Measurements from ENCODE around the gene ZNF778. TPM values are rescaled to one million over a fixed set of nuclear protein-coding genes. Genes with fewer than 3 reads are reported as not detected.

Gene ZNF778
- polyA plus RNA-seq, 1 of the 3 experiments (the other 2 are of a cell fraction), result 10.8 TPM

GRCh38 chr16:89209522-89210044 is 7.9 kb upstream of the ZNF778 start (continued):
- no peak for TF ChIP-seq REST (IDR thresholded peaks at IDR 0.05; ENCODE audit: low read depth, low read length)
- TF ChIP-seq NRF1 (IDR thresholded peaks at IDR 0.05; ENCODE audit: low read depth, low read length), result no peak
- TF ChIP-seq GATA2 (CRISPR knock-in tag; IDR thresholded peaks at IDR 0.05), result no peak

- H3K27me3 ChIP-seq (ENCODE audit: insufficient read depth), result peaks cover 44% of the 10 kb centered on the region
- H3K4me2 ChIP-seq, result no peak overlapping the region
- no peak for DNase-seq
- H3K4me1 ChIP-seq (ENCODE audit: control insufficient read depth in 1 of 2, insufficient read depth in 2 of 2, low read depth in 1 of 2, low read length in 1 of 2), result peaks cover 0 to 5% of the 10 kb centered on the region in 2 experiments; a peak in 1 of 4 replicates
- H2AFZ ChIP-seq (ENCODE audit: low read depth), result no peak overlapping the region
- POLR2A ChIA-PET, result no interaction called here
- H3K9ac ChIP-seq, result no peak overlapping the region
- H3K9me2 ChIP-seq, result no peaks in the 10 kb centered on the region
- no peaks in the 10 kb centered on the region for H3K9me3 ChIP-seq
- WGBS (ENCODE audit: low lambda C conversion rate), result 37% methylated on average over 11 of the region's 11 CpGs
- no peak overlapping the region for H3K4me3 ChIP-seq (ENCODE audit: low read depth in 2 of 2, low read length in 1 of 2)
- no peaks in the 10 kb centered on the region for H3K36me3 ChIP-seq (replicated peaks in 1 of 2; ENCODE audit: control insufficient read depth in 1 of 2, insufficient read depth in 2 of 2, low read length in 1 of 2)
- no peak overlapping the region for H3K27ac ChIP-seq (ENCODE audit: low read depth in 2 of 2, low read length in 1 of 2)
- no peaks in the 10 kb centered on the region for H3K79me2 ChIP-seq (ENCODE audit: insufficient read depth)
- CTCF ChIA-PET, result interaction anchor here (0.9 to 2.6 kb wide), 5 partner anchors 30 to 473 kb away, joined by 3 to 10 read pairs (median 3); no protein-coding TSS in a partner anchor
- no peaks in the 10 kb centered on the region for H3F3A ChIP-seq (replicated peaks; ENCODE audit: insufficient read depth)
- H4K20me1 ChIP-seq (ENCODE audit: insufficient read depth), result no peaks in the 10 kb centered on the region
- TF ChIP-seq EZH2phosphoT487 (IDR thresholded peaks at IDR 0.05; ENCODE audit: borderline replicate concordance, low read depth) (no peak), RAD21 (IDR thresholded peaks at IDR 0.05; ENCODE audit: low read length) (no peak), JUND (IDR thresholded peaks at IDR 0.05) (no peak), YY1 (IDR thresholded peaks at IDR 0.05; ENCODE audit: low read depth) (no peak), TEAD4 (IDR thresholded peaks at IDR 0.05; ENCODE audit: borderline replicate concordance, insufficient read depth) (no peak), NFIC (IDR thresholded peaks at IDR 0.05; ENCODE audit: borderline replicate concordance) (no peak), PBX3 (IDR thresholded peaks at IDR 0.05) (no peak), IRF3 (IDR thresholded peaks at IDR 0.05; ENCODE audit: low read depth, low read length) (no peak), REST (IDR thresholded peaks at IDR 0.05; ENCODE audit: low read depth, low read length) (no peak), USF1 (IDR thresholded peaks at IDR 0.05; ENCODE audit: borderline replicate concordance, low read depth) (no peak), MEF2A (IDR thresholded peaks at IDR 0.05; ENCODE audit: borderline replicate concordance, low read depth) (no peak), CHD2 (IDR thresholded peaks at IDR 0.05; ENCODE audit: low read length, partially characterized antibody) (no peak), MXI1 (IDR thresholded peaks at IDR 0.05; ENCODE audit: low read depth, low read length) (no peak), ZBTB33 (IDR thresholded peaks at IDR 0.05; ENCODE audit: borderline replicate concordance, low read depth) (no peak)
Observed at GRCh38 chr16:89210165-89210903, 7.2 kb upstream of the ZNF778 start.
